Measurements from ENCODE around the gene HDAC4.

Gene HDAC4

DNA sequence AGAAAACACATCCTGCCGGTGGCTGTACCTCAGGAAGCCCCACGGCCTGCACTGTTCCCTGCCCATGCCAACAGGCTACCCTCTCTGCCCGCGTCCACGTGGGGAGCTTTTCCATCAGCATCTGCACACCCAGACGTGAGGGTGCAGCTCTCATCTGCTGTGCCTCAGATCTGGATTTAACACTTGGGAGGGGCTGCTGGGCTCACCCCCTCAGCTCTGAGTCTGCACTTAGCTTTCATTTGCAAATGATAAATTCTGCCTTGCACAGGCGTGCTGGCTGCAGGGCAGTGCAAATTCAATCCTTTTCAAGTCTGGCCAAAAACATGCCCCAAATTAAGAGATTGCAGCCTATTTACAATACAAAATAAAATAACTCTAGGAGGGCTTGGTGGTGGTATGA is 307.3 kb downstream of the HDAC4 start:
- no peaks in the 10 kb centered on the region for H3K27me3 ChIP-seq (ENCODE audit: control insufficient read depth in 5 of 5, insufficient read depth in 4 of 5, low read length in 5 of 5)
- no peak overlapping the region for H3K4me3 ChIP-seq (ENCODE audit: low read depth in 1 of 5, low read length in 5 of 5)
- no peak overlapping the region for H3K27ac ChIP-seq (ENCODE audit: low read depth, low read length)
- no peaks in the 10 kb centered on the region for H3K9me3 ChIP-seq (ENCODE audit: control insufficient read depth in 5 of 5, low read length in 5 of 5)
- peaks cover 0 to 72% (median 42%) of the 10 kb centered on the region in 5 donors for H3K36me3 ChIP-seq (ENCODE audit: control insufficient read depth in 5 of 5, insufficient read depth in 5 of 5, low read length in 5 of 5)
- peaks cover 0 to 13% (median 11%) of the 10 kb centered on the region in 5 donors for H3K4me1 ChIP-seq (ENCODE audit: control insufficient read depth in 5 of 5, insufficient read depth in 5 of 5, low read length in 5 of 5)
- H3K9ac ChIP-seq (ENCODE audit: low read length in 5 of 5) = no peak overlapping the region

- Histone ChIP-seq H3K9me3 (ENCODE audit: control insufficient read depth in 5 of 5, low read length in 5 of 5) (no peaks in the 10 kb centered on the region), H3K27ac (ENCODE audit: low read depth, low read length) (peak overlapping the region; percentile 41), H3K4me3 (ENCODE audit: low read depth in 1 of 5, low read length in 5 of 5) (peak overlapping the region in 1 of 5 donors; percentile 27), H3K27me3 (ENCODE audit: control insufficient read depth in 5 of 5, insufficient read depth in 4 of 5, low read length in 5 of 5) (no peaks in the 10 kb centered on the region), H3K4me1 (ENCODE audit: control insufficient read depth in 5 of 5, insufficient read depth in 5 of 5, low read length in 5 of 5) (peaks cover 0 to 13% (median 11%) of the 10 kb centered on the region in 5 donors), H3K36me3 (ENCODE audit: control insufficient read depth in 5 of 5, insufficient read depth in 5 of 5, low read length in 5 of 5) (peaks cover 0 to 72% (median 44%) of the 10 kb centered on the region in 5 donors), H3K9ac (ENCODE audit: low read length in 5 of 5) (peak overlapping the region in 1 of 5 donors; percentile 35)
Measured at GRCh38 chr2:239092571-239093294, 308.1 kb downstream of the HDAC4 start.

DNA sequence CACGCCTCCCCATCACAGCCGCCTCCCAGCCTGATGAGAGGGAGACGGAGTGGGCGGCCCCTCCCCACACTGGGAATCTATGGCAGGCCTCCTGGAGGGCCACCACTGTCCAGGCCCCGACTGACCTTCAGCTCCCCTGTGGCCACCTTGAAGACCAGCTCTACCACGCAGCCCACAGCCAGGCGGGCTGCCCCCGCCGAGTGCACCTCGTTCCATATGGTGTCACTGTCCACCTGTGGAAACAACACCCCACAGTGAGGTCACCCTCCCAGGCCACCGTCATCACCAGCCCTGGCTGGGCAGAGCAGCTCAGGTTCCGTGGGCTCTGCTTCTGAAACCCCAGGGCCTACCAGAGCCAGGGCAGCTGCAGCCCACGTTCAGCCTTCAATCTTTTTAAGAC is 310.9 kb downstream of the HDAC4 start:
- H3K36me3 ChIP-seq (ENCODE audit: control insufficient read depth in 5 of 5, insufficient read depth in 5 of 5, low read length in 5 of 5) = peaks cover 0 to 65% (median 37%) of the 10 kb centered on the region in 5 donors
- no peaks in the 10 kb centered on the region for H3K27me3 ChIP-seq (ENCODE audit: control insufficient read depth in 5 of 5, insufficient read depth in 4 of 5, low read length in 5 of 5)

GRCh38 chr2:239087046-239087710 is 313.6 kb downstream of the HDAC4 start:
- peaks cover 0 to 62% (median 48%) of the 10 kb centered on the region in 5 donors for H3K36me3 ChIP-seq (ENCODE audit: control insufficient read depth in 5 of 5, insufficient read depth in 5 of 5, low read length in 5 of 5)
- H3K9ac ChIP-seq (ENCODE audit: low read length in 5 of 5) = no peak overlapping the region
- H3K4me3 ChIP-seq (ENCODE audit: low read depth in 1 of 5, low read length in 5 of 5) = no peak overlapping the region
- no peaks in the 10 kb centered on the region for H3K9me3 ChIP-seq (ENCODE audit: control insufficient read depth in 5 of 5, low read length in 5 of 5)
- no peak overlapping the region for H3K27ac ChIP-seq (ENCODE audit: low read depth, low read length)
- H3K27me3 ChIP-seq (ENCODE audit: control insufficient read depth in 5 of 5, insufficient read depth in 4 of 5, low read length in 5 of 5) = no peaks in the 10 kb centered on the region
- peaks cover 0 to under 1% (median under 1%) of the 10 kb centered on the region in 5 donors for H3K4me1 ChIP-seq (ENCODE audit: control insufficient read depth in 5 of 5, insufficient read depth in 5 of 5, low read length in 5 of 5)

More for the DNA sequence above, 310.9 kb downstream of the HDAC4 start:
- Histone ChIP-seq H3K4me3 (ENCODE audit: low read depth in 1 of 5, low read length in 5 of 5) (no peak overlapping the region), H3K9ac (ENCODE audit: low read length in 5 of 5) (no peak overlapping the region), H3K9me3 (ENCODE audit: control insufficient read depth in 5 of 5, low read length in 5 of 5) (no peaks in the 10 kb centered on the region), H3K27ac (ENCODE audit: low read depth, low read length) (no peak overlapping the region), H3K4me1 (ENCODE audit: control insufficient read depth in 5 of 5, insufficient read depth in 5 of 5, low read length in 5 of 5) (peaks cover 0 to 13% (median 11%) of the 10 kb centered on the region in 5 donors)

DNA sequence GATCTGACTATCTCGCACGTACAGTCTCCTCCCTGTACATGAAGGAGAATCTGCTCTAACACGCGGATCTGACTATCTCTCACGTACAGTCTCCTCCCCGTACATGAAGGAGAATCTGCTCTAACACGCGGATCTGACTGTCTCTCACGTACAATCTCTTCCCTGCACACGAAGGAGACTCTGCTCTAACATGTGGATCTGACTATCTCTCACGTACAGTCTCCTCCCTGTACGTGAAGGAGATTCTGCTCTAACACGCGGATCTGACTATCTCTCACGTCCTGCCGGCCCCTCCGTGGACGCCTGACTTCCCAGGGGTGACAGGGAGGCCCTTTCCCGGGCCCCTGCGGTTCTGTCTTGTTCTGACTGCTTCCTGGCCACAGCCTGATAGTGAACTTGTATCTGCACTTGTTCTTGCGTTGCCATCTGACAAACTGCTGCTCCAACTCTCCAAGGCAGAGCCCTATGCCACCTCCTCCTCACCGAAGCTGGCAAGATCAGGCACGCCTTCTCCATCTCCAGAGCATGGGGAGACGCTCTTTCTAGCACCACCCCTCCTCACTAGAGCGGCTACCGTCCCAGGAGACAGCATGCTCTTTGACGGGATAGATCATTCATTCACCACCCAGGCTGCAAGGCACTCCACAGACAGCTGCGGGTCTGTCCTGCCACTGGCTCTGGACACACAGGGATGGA is 314.3 kb downstream of the HDAC4 start:
- Histone ChIP-seq H3K27ac (ENCODE audit: low read depth, low read length) (no peak overlapping the region), H3K4me1 (ENCODE audit: control insufficient read depth in 5 of 5, insufficient read depth in 5 of 5, low read length in 5 of 5) (no peaks in the 10 kb centered on the region), H3K4me3 (ENCODE audit: low read depth in 1 of 5, low read length in 5 of 5) (no peak overlapping the region), H3K9me3 (ENCODE audit: control insufficient read depth in 5 of 5, low read length in 5 of 5) (no peaks in the 10 kb centered on the region), H3K27me3 (ENCODE audit: control insufficient read depth in 5 of 5, insufficient read depth in 4 of 5, low read length in 5 of 5) (no peaks in the 10 kb centered on the region), H3K9ac (ENCODE audit: low read length in 5 of 5) (no peak overlapping the region), H3K36me3 (ENCODE audit: control insufficient read depth in 5 of 5, insufficient read depth in 5 of 5, low read length in 5 of 5) (peaks cover 0 to 66% (median 53%) of the 10 kb centered on the region in 5 donors)

DNA sequence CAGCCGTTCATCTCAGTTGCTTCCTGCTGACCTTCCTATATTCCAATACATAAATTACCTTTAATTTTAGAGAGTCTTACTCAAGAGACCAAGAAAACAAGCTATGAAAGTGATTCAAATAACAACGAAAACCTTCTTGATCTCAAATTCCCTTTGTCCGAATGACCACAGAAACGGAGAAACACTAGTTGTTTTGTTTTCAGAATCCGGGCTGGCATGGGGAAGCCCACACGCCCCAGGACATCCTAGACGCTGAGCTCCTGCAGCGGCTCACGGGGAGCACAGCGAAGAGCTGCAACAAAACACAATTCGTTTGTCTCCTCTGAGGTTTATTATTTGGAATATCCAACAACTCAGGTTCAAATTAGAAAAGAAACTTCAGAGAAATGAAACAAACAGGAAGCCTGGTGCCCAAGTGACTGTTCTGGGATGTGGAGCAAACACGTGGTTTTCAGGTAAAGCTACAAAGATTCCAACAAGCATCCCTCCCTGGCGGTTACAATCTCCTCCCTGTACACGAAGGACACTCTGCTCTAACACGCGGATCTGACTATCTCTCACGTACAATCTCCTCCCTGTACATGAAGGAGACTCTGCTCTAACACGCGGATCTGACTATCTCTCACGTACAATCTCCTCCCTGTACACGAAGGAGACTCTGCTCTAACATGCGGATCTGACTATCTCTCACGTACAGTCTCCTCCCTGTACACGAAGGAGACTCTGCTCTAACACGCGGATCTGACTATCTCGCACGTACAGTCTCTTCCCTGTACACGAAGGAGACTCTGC is 315.4 kb downstream of the HDAC4 start:
- Histone ChIP-seq H3K27me3 (ENCODE audit: control insufficient read depth in 5 of 5, insufficient read depth in 4 of 5, low read length in 5 of 5) (no peaks in the 10 kb centered on the region), H3K4me1 (ENCODE audit: control insufficient read depth in 5 of 5, insufficient read depth in 5 of 5, low read length in 5 of 5) (no peaks in the 10 kb centered on the region), H3K9me3 (ENCODE audit: control insufficient read depth in 5 of 5, low read length in 5 of 5) (no peaks in the 10 kb centered on the region), H3K4me3 (ENCODE audit: low read depth in 1 of 5, low read length in 5 of 5) (no peak overlapping the region), H3K27ac (ENCODE audit: low read depth, low read length) (no peak overlapping the region), H3K36me3 (ENCODE audit: control insufficient read depth in 5 of 5, insufficient read depth in 5 of 5, low read length in 5 of 5) (peaks cover 0 to 70% (median 57%) of the 10 kb centered on the region in 5 donors), H3K9ac (ENCODE audit: low read length in 5 of 5) (no peak overlapping the region)

DNA sequence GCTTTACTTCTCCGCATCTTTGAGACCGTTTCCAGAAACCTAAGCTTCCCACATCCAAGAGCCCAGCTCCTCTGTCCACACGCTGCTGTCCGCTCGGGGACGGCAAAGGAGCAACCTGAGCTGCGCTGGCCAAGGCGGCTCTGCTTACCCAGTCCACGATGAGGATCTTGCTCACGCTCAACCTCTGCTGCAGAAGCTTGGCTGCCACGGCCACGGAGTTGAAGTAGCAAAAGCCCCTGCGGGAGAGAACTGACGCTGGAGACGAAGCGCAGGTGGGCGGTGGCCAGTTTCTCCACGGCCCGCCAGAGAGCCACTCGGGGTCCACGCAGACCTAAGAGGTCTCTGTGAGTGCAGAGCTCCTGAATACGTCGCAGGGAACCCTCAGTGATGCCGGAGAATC is 316.8 kb downstream of the HDAC4 start:
- Histone ChIP-seq H3K27ac (ENCODE audit: low read depth, low read length) (no peak overlapping the region), H3K27me3 (ENCODE audit: control insufficient read depth in 5 of 5, insufficient read depth in 4 of 5, low read length in 5 of 5) (no peaks in the 10 kb centered on the region), H3K4me1 (ENCODE audit: control insufficient read depth in 5 of 5, insufficient read depth in 5 of 5, low read length in 5 of 5) (no peaks in the 10 kb centered on the region), H3K4me3 (ENCODE audit: low read depth in 1 of 5, low read length in 5 of 5) (no peak overlapping the region), H3K9ac (ENCODE audit: low read length in 5 of 5) (no peak overlapping the region), H3K36me3 (ENCODE audit: control insufficient read depth in 5 of 5, insufficient read depth in 5 of 5, low read length in 5 of 5) (peaks cover 0 to 80% (median 66%) of the 10 kb centered on the region in 5 donors), H3K9me3 (ENCODE audit: control insufficient read depth in 5 of 5, low read length in 5 of 5) (no peaks in the 10 kb centered on the region)

- Histone ChIP-seq H3K9ac (ENCODE audit: low read length in 5 of 5) (no peak overlapping the region), H3K4me1 (ENCODE audit: control insufficient read depth in 5 of 5, insufficient read depth in 5 of 5, low read length in 5 of 5) (no peaks in the 10 kb centered on the region), H3K27ac (ENCODE audit: low read depth, low read length) (no peak overlapping the region), H3K4me3 (ENCODE audit: low read depth in 1 of 5, low read length in 5 of 5) (no peak overlapping the region), H3K36me3 (ENCODE audit: control insufficient read depth in 5 of 5, insufficient read depth in 5 of 5, low read length in 5 of 5) (peaks cover 0 to 80% (median 62%) of the 10 kb centered on the region in 5 donors), H3K9me3 (ENCODE audit: control insufficient read depth in 5 of 5, low read length in 5 of 5) (no peaks in the 10 kb centered on the region), H3K27me3 (ENCODE audit: control insufficient read depth in 5 of 5, insufficient read depth in 4 of 5, low read length in 5 of 5) (no peaks in the 10 kb centered on the region)
Measured at GRCh38 chr2:239082425-239082824, 318.4 kb downstream of the HDAC4 start.

DNA sequence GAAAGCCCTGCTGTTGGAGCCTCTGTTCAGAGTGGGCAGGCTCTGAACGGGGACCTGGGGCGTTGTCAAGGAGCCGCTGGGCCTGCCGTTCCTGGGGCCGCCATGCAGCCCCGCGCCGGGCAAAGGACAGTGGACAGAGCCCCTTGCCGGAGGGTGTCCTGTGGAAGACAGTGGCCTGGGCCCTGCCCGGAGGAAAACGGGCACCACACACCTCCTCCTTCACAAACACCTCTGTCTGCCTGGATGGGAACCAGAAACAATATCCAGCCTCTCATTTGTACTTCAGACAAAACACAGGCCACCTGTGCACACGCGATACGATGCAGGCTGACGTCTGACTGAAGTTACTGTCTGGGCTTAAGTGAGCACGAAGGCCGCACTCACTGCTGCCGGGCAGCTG is 319.2 kb downstream of the HDAC4 start:
- H3K27me3 ChIP-seq (ENCODE audit: control insufficient read depth in 5 of 5, insufficient read depth in 4 of 5, low read length in 5 of 5) = no peaks in the 10 kb centered on the region
- no peak overlapping the region for H3K4me3 ChIP-seq (ENCODE audit: low read depth in 1 of 5, low read length in 5 of 5)
- H3K4me1 ChIP-seq (ENCODE audit: control insufficient read depth in 5 of 5, insufficient read depth in 5 of 5, low read length in 5 of 5) = no peaks in the 10 kb centered on the region
- H3K9ac ChIP-seq (ENCODE audit: low read length in 5 of 5) = no peak overlapping the region
- no peak overlapping the region for H3K27ac ChIP-seq (ENCODE audit: low read depth, low read length)
- no peaks in the 10 kb centered on the region for H3K9me3 ChIP-seq (ENCODE audit: control insufficient read depth in 5 of 5, low read length in 5 of 5)
- peaks cover 0 to 80% (median 61%) of the 10 kb centered on the region in 5 donors for H3K36me3 ChIP-seq (ENCODE audit: control insufficient read depth in 5 of 5, insufficient read depth in 5 of 5, low read length in 5 of 5)
